ENCODE results near the gene LIN28B.

Gene LIN28B

GRCh38 chr6:105109955-105110895 lies 153.3 kb downstream of the LIN28B start:
- no peak for DNase-seq (ENCODE audit: low read depth)

GRCh38 chr6:105111105-105111504 lies 154.2 kb downstream of the LIN28B start:
- no peak for DNase-seq (ENCODE audit: low read depth)

GRCh38 chr6:105111871-105112270 lies 155.0 kb downstream of the LIN28B start:
- DNase-seq (ENCODE audit: low read depth), result no peak

GRCh38 chr6:105112577-105112976 lies 155.7 kb downstream of the LIN28B start:
- no peak for DNase-seq (ENCODE audit: low read depth)

- DNase-seq (ENCODE audit: low read depth), result no peak
These were observed 156.5 kb downstream of the LIN28B start for GRCh38 chr6:105113422-105113821.

- DNase-seq (ENCODE audit: low read depth), result no peak
These were observed 159.2 kb downstream of the LIN28B start for GRCh38 chr6:105116150-105116549.

GRCh38 chr6:105120570-105120969 lies 163.7 kb downstream of the LIN28B start:
- DNase-seq (ENCODE audit: low read depth), result no peak

- no peak for DNase-seq (ENCODE audit: low read depth)
These were observed 165.1 kb downstream of the LIN28B start for GRCh38 chr6:105121981-105122380.

GRCh38 chr6:105122717-105123116 lies 165.8 kb downstream of the LIN28B start:
- no peak for DNase-seq (ENCODE audit: low read depth)

Data from activated T-helper 1 cell treated with Interleukin-2 at 50 U/mL for 16 hours (primary cell).